Esophagus squamous epithelium (tissue), 5 donors: ENCODE results near the gene TADA3. TPM values are rescaled to one million over a fixed set of nuclear protein-coding genes. Genes with fewer than 3 reads are reported as not detected.

ENCODE experiments used
- DNase-seq: peaks from one replicate; lab custom pipeline; 2025; lab: John Stamatoyannopoulos, UW
- H3K27ac ChIP-seq, 4 donors: fragments of 200-600 bp; sonication (generic); one replicate each; pipeline ENCODE4 v1.5.1; 2016 to 2019; ENCODE audit warnings: mild to moderate bottlenecking in 1 of 4
- H3K27me3 ChIP-seq, 4 donors: fragments of 200-600 bp; sonication (generic); 1 replicate in 3 of 4; 2 replicates in 1 of 4; pipeline versions ENCODE4 v1.5.1 to v1.6.0; 2017 to 2021; ENCODE audit warnings: antibody characterized with exemption in 1 of 4
- H3K36me3 ChIP-seq, 3 donors: fragments of 200-600 bp; sonication (generic); one replicate each; pipeline ENCODE4 v1.5.1; 2016 to 2019
- H3K4me1 ChIP-seq, 3 donors: fragments of 200-600 bp; sonication (generic); one replicate each; pipeline ENCODE4 v1.5.1; 2017 to 2019
- H3K4me3 ChIP-seq, 4 donors: fragments of 200-600 bp; sonication (generic); 1 replicate in 3 of 4; 2 replicates in 1 of 4; pipeline ENCODE4 v1.5.1; 2016 to 2019; ENCODE audit warnings: mild to moderate bottlenecking in 2 of 4, moderate library complexity in 1 of 4
- H3K9me3 ChIP-seq, 3 donors: fragments of 200-600 bp; sonication (generic); one replicate each; pipeline ENCODE4 v1.5.1; 2016 to 2019
- CTCF ChIP-seq, 6 experiments: fragments of 450-650 bp in 4 of 6; fragments of 200-600 bp in 2 of 6; sonication (generic) in 2 of 6; IDR thresholded peaks; one replicate each; pipeline ENCODE4 v1.5.1; 2016 to 2019; ENCODE audit warnings: antibody characterized with exemption in 6 of 6, mild to moderate bottlenecking in 4 of 6, moderate library complexity in 4 of 6
- POLR2A ChIP-seq, 4 donors: fragments of 450-650 bp; IDR thresholded peaks; one replicate each; pipeline ENCODE4 v1.6.1; 2017; ENCODE audit warnings: antibody characterized with exemption in 4 of 4, mild to moderate bottlenecking in 4 of 4, moderate library complexity in 3 of 4
- WGBS, 2 donors: methylation state at CpG; one replicate each; pipeline ENCODE4 v1.1.5; 2018; 5-methylcytosine and 5-hydroxymethylcytosine counted together
- intact Hi-C: fragments of 100-400 bp; cut with DNase I; formaldehyde crosslinking; loops from one replicate; pipeline ENCODE4 v1.15.0; 2022
- total RNA-seq, 4 donors: library from RNA; depleted of rRNA; stranded (reverse); fragments of >200 nt; gene quantifications; one replicate each; pipeline ENCODE4 v1.1.0, GENCODE V29; 2016
- donor health status: DM: yes; HTN: yes; CAD: no.

TADA3 gene
- total RNA-seq, 4 donors from 2014 or later: 34.7 to 54.4 (median 44.8) TPM

GRCh38 chr3:9760779-9761505 is 31.3 kb downstream of the TADA3 start:
- no peak overlapping the region for H3K27ac ChIP-seq
- no peak overlapping the region for H3K4me3 ChIP-seq
- intact Hi-C loops: no loop called here
- H3K27me3 ChIP-seq: no peaks in the 10 kb centered on the region
- H3K36me3 ChIP-seq: peaks cover 16 to 79% (median 24%) of the 10 kb centered on the region in 3 donors
- DNase-seq: no peak
- TF ChIP-seq CTCF (IDR thresholded peaks at IDR 0.05) (no peak), POLR2A (IDR thresholded peaks at IDR 0.05) (no peak)
- H3K4me1 ChIP-seq: peaks cover 0 to 7% (median 0%) of the 10 kb centered on the region in 3 donors
- WGBS, 2 donors: 95 to 98% methylated on average over 10 of the region's 10 CpGs
- H3K9me3 ChIP-seq: no peaks in the 10 kb centered on the region

- peaks cover 16 to 94% (median 20%) of the 10 kb centered on the region in 3 donors for H3K36me3 ChIP-seq
- intact Hi-C loops: no loop called here
- no peaks in the 10 kb centered on the region for H3K27me3 ChIP-seq
- no peaks in the 10 kb centered on the region for H3K9me3 ChIP-seq
- WGBS, 2 donors: 90 to 92% methylated on average over 9 to 12 of the region's 13 CpGs
- TF ChIP-seq CTCF (IDR thresholded peaks at IDR 0.05) (no peak), POLR2A (IDR thresholded peaks at IDR 0.05) (no peak)
- DNase-seq: no peak
- no peak overlapping the region for H3K4me3 ChIP-seq
- H3K4me1 ChIP-seq: peaks cover 0 to 26% (median 6%) of the 10 kb centered on the region in 3 donors
- H3K27ac ChIP-seq: no peak overlapping the region
Observed at GRCh38 chr3:9757427-9757826, 34.8 kb downstream of the TADA3 start.

GRCh38 chr3:9754678-9755077 is 37.6 kb downstream of the TADA3 start:
- no peak overlapping the region for H3K4me3 ChIP-seq
- no peak for TF ChIP-seq CTCF (IDR thresholded peaks at IDR 0.05)
- no peak for TF ChIP-seq POLR2A (IDR thresholded peaks at IDR 0.05)
- H3K27ac ChIP-seq: peak overlapping the region in 3 of 4 donors; percentile 42 to 57 (median 51)
- no peaks in the 10 kb centered on the region for H3K9me3 ChIP-seq
- intact Hi-C loops: no loop called here
- peaks cover 16 to 81% (median 20%) of the 10 kb centered on the region in 3 donors for H3K36me3 ChIP-seq
- 22 to 71% methylated on average over 1 to 6 of the region's 8 CpGs for WGBS, 2 donors
- H3K4me1 ChIP-seq: peaks cover 9 to 40% (median 22%) of the 10 kb centered on the region in 3 donors
- DNase-seq: no peak
- no peaks in the 10 kb centered on the region for H3K27me3 ChIP-seq

GRCh38 chr3:9750556-9751411 is 41.5 kb downstream of the TADA3 start:
- TF ChIP-seq CTCF (IDR thresholded peaks at IDR 0.05) (no peak), POLR2A (IDR thresholded peaks at IDR 0.05) (no peak)
- intact Hi-C loops: no loop called here
- Histone ChIP-seq H3K36me3 (peaks cover 5 to 73% (median 18%) of the 10 kb centered on the region in 3 donors), H3K4me1 (peaks cover 12 to 52% (median 29%) of the 10 kb centered on the region in 3 donors), H3K4me3 (peak overlapping the region; percentile 49 to 87 (median 72)), H3K27ac (peak overlapping the region; percentile 82 to 98 (median 96)), H3K9me3 (no peaks in the 10 kb centered on the region), H3K27me3 (no peaks in the 10 kb centered on the region)
- DNase-seq: no peak
- 26 to 27% methylated on average over 14 of the region's 17 CpGs for WGBS, 2 donors
